ENCODE results near the gene SPACA5.
A peak's percentile ranks its signal among the peaks of the same experiment; 100 is the strongest.
"Not testable (repeated sequence)": the region's sequence is repeated elsewhere in the genome, so short reads cannot be mapped to it uniquely, and the experiment has no call there.

Gene SPACA5

GRCh38 chrX:48001260-48001659, 5.5 kb upstream of the SPACA5 start:
- H3K27me3 ChIP-seq (ENCODE audit: low read depth, low read length), result no peaks in the 10 kb centered on the region
- no peak overlapping the region for H3K27ac ChIP-seq (ENCODE audit: low read length)
- H3K4me1 ChIP-seq (ENCODE audit: control insufficient read depth in 1 of 2, insufficient read depth in 2 of 2, low read length in 2 of 2), result peaks cover 0 to 5% of the 10 kb centered on the region in 2 donors
- no peak overlapping the region for H3K4me3 ChIP-seq (ENCODE audit: low read depth in 1 of 2, low read length in 2 of 2)
- peaks cover 0 to 7% of the 10 kb centered on the region in 2 donors for H3K36me3 ChIP-seq (ENCODE audit: control insufficient read depth in 1 of 2, insufficient read depth in 2 of 2, low read length in 2 of 2)
- H3K9me3 ChIP-seq (ENCODE audit: control insufficient read depth in 1 of 2, low read length in 2 of 2), result no peaks in the 10 kb centered on the region

GRCh38 chrX:48002319-48002718, 4.5 kb upstream of the SPACA5 start:
- H3K36me3 ChIP-seq (ENCODE audit: control insufficient read depth in 1 of 2, insufficient read depth in 2 of 2, low read length in 2 of 2), result no peaks in the 10 kb centered on the region
- H3K4me3 ChIP-seq (ENCODE audit: low read depth in 1 of 2, low read length in 2 of 2), result no peak overlapping the region
- H3K9me3 ChIP-seq (ENCODE audit: control insufficient read depth in 1 of 2, low read length in 2 of 2), result no peaks in the 10 kb centered on the region
- no peak overlapping the region for H3K27ac ChIP-seq (ENCODE audit: low read length)
- H3K27me3 ChIP-seq (ENCODE audit: low read depth, low read length), result no peaks in the 10 kb centered on the region
- peaks cover 0 to 5% of the 10 kb centered on the region in 2 donors for H3K4me1 ChIP-seq (ENCODE audit: control insufficient read depth in 1 of 2, insufficient read depth in 2 of 2, low read length in 2 of 2)

- Histone ChIP-seq H3K27ac (ENCODE audit: low read length) (no peak overlapping the region), H3K4me3 (ENCODE audit: low read depth in 1 of 2, low read length in 2 of 2) (peak overlapping the region; percentile 71 to 83), H3K36me3 (ENCODE audit: control insufficient read depth in 1 of 2, insufficient read depth in 2 of 2, low read length in 2 of 2) (no peaks in the 10 kb centered on the region)
Observed at GRCh38 chrX:48002929-48003328, 3.9 kb upstream of the SPACA5 start.

GRCh38 chrX:48003367-48003757, 3.4 kb upstream of the SPACA5 start:
- Histone ChIP-seq H3K4me1 (ENCODE audit: control insufficient read depth in 1 of 2, insufficient read depth in 2 of 2, low read length in 2 of 2) (peaks cover 0 to 5% of the 10 kb centered on the region in 2 donors), H3K27me3 (ENCODE audit: low read depth, low read length) (no peaks in the 10 kb centered on the region), H3K9me3 (ENCODE audit: control insufficient read depth in 1 of 2, low read length in 2 of 2) (no peaks in the 10 kb centered on the region), H3K27ac (ENCODE audit: low read length) (peak overlapping the region; percentile 80), H3K36me3 (ENCODE audit: control insufficient read depth in 1 of 2, insufficient read depth in 2 of 2, low read length in 2 of 2) (no peaks in the 10 kb centered on the region), H3K4me3 (ENCODE audit: low read depth in 1 of 2, low read length in 2 of 2) (peak overlapping the region; percentile 71 to 83)

More at GRCh38 chrX:48002929-48003328, 3.9 kb upstream of the SPACA5 start:
- no peaks in the 10 kb centered on the region for H3K27me3 ChIP-seq (ENCODE audit: low read depth, low read length)
- H3K4me1 ChIP-seq (ENCODE audit: control insufficient read depth in 1 of 2, insufficient read depth in 2 of 2, low read length in 2 of 2), result peaks cover 0 to 5% of the 10 kb centered on the region in 2 donors
- H3K9me3 ChIP-seq (ENCODE audit: control insufficient read depth in 1 of 2, low read length in 2 of 2), result no peaks in the 10 kb centered on the region

- peak within 1 kb of the TSS; percentile 80 for H3K27ac ChIP-seq (ENCODE audit: low read length)
- H3K4me3 ChIP-seq (ENCODE audit: low read depth in 1 of 2, low read length in 2 of 2), result peak within 1 kb of the TSS; percentile 71 to 83
- peaks cover 0 to 5% of the 10 kb centered on the region in 2 donors for H3K4me1 ChIP-seq (ENCODE audit: control insufficient read depth in 1 of 2, insufficient read depth in 2 of 2, low read length in 2 of 2)
- H3K36me3 ChIP-seq (ENCODE audit: control insufficient read depth in 1 of 2, insufficient read depth in 2 of 2, low read length in 2 of 2), result no peaks in the 10 kb centered on the region
- no peaks in the 10 kb centered on the region for H3K9me3 ChIP-seq (ENCODE audit: control insufficient read depth in 1 of 2, low read length in 2 of 2)
- H3K27me3 ChIP-seq (ENCODE audit: low read depth, low read length), result no peaks in the 10 kb centered on the region
Observed at GRCh38 chrX:48003758-48004457, 2.9 kb upstream of the SPACA5 start, which contains the start of gene ZNF182. TSS of gene ZNF182 (minus strand) at chrX:48003989. CDS start at chrX:48002609, 1,380 bp downstream.

- H3K4me3 ChIP-seq (ENCODE audit: low read depth in 1 of 2, low read length in 2 of 2); H3K4me1 ChIP-seq (ENCODE audit: control insufficient read depth in 1 of 2, insufficient read depth in 2 of 2, low read length in 2 of 2); H3K36me3 ChIP-seq (ENCODE audit: control insufficient read depth in 1 of 2, insufficient read depth in 2 of 2, low read length in 2 of 2); H3K27me3 ChIP-seq (ENCODE audit: low read depth, low read length); H3K27ac ChIP-seq (ENCODE audit: low read length); H3K9me3 ChIP-seq (ENCODE audit: control insufficient read depth in 1 of 2, low read length in 2 of 2): not testable (repeated sequence)
Observed at GRCh38 chrX:48009445-48009960, 2.7 kb downstream of the SPACA5 start.

- H3K36me3 ChIP-seq (ENCODE audit: control insufficient read depth in 1 of 2, insufficient read depth in 2 of 2, low read length in 2 of 2); H3K4me1 ChIP-seq (ENCODE audit: control insufficient read depth in 1 of 2, insufficient read depth in 2 of 2, low read length in 2 of 2); H3K27ac ChIP-seq (ENCODE audit: low read length); H3K27me3 ChIP-seq (ENCODE audit: low read depth, low read length); H3K4me3 ChIP-seq (ENCODE audit: low read depth in 1 of 2, low read length in 2 of 2); H3K9me3 ChIP-seq (ENCODE audit: control insufficient read depth in 1 of 2, low read length in 2 of 2): not testable (repeated sequence)
Observed at GRCh38 chrX:48016583-48017310, 10.0 kb downstream of the SPACA5 start.

- H3K9me3 ChIP-seq (ENCODE audit: control insufficient read depth in 1 of 2, low read length in 2 of 2); H3K27me3 ChIP-seq (ENCODE audit: low read depth, low read length): not testable (repeated sequence)
Observed at GRCh38 chrX:48019892-48020291, 13.1 kb downstream of the SPACA5 start.

GRCh38 chrX:48020472-48020871, 13.7 kb downstream of the SPACA5 start:
- H3K27ac ChIP-seq (ENCODE audit: low read length); H3K27me3 ChIP-seq (ENCODE audit: low read depth, low read length); H3K4me1 ChIP-seq (ENCODE audit: control insufficient read depth in 1 of 2, insufficient read depth in 2 of 2, low read length in 2 of 2); H3K9me3 ChIP-seq (ENCODE audit: control insufficient read depth in 1 of 2, low read length in 2 of 2); H3K36me3 ChIP-seq (ENCODE audit: control insufficient read depth in 1 of 2, insufficient read depth in 2 of 2, low read length in 2 of 2): not testable (repeated sequence)
- peak overlapping the region; percentile 67 to 73 for H3K4me3 ChIP-seq (ENCODE audit: low read depth in 1 of 2, low read length in 2 of 2)

More at GRCh38 chrX:48019892-48020291, 13.1 kb downstream of the SPACA5 start:
- H3K4me1 ChIP-seq (ENCODE audit: control insufficient read depth in 1 of 2, insufficient read depth in 2 of 2, low read length in 2 of 2); H3K27ac ChIP-seq (ENCODE audit: low read length); H3K4me3 ChIP-seq (ENCODE audit: low read depth in 1 of 2, low read length in 2 of 2); H3K36me3 ChIP-seq (ENCODE audit: control insufficient read depth in 1 of 2, insufficient read depth in 2 of 2, low read length in 2 of 2): not testable (repeated sequence)

- H3K36me3 ChIP-seq (ENCODE audit: control insufficient read depth in 1 of 2, insufficient read depth in 2 of 2, low read length in 2 of 2), result no peaks in the 10 kb centered on the region
- H3K4me1 ChIP-seq (ENCODE audit: control insufficient read depth in 1 of 2, insufficient read depth in 2 of 2, low read length in 2 of 2), result peaks cover 0 to 6% of the 10 kb centered on the region in 2 donors
- no peaks in the 10 kb centered on the region for H3K27me3 ChIP-seq (ENCODE audit: low read depth, low read length)
- H3K4me3 ChIP-seq (ENCODE audit: low read depth in 1 of 2, low read length in 2 of 2), result peak overlapping the region; percentile 67 to 73
- H3K9me3 ChIP-seq (ENCODE audit: control insufficient read depth in 1 of 2, low read length in 2 of 2), result no peaks in the 10 kb centered on the region
- H3K27ac ChIP-seq (ENCODE audit: low read length), result peak overlapping the region; percentile 93
Observed at GRCh38 chrX:48021026-48021900, 14.5 kb downstream of the SPACA5 start.

- Histone ChIP-seq H3K27me3 (ENCODE audit: low read depth, low read length) (no peaks in the 10 kb centered on the region), H3K27ac (ENCODE audit: low read length) (no peak overlapping the region), H3K4me3 (ENCODE audit: low read depth in 1 of 2, low read length in 2 of 2) (peak overlapping the region in 1 of 2 donors; percentile 67), H3K4me1 (ENCODE audit: control insufficient read depth in 1 of 2, insufficient read depth in 2 of 2, low read length in 2 of 2) (peaks cover 0 to 10% of the 10 kb centered on the region in 2 donors), H3K9me3 (ENCODE audit: control insufficient read depth in 1 of 2, low read length in 2 of 2) (no peaks in the 10 kb centered on the region), H3K36me3 (ENCODE audit: control insufficient read depth in 1 of 2, insufficient read depth in 2 of 2, low read length in 2 of 2) (no peaks in the 10 kb centered on the region)
Observed at GRCh38 chrX:48022100-48022499, 15.3 kb downstream of the SPACA5 start.

All from muscle layer of duodenum (tissue), 2 donors.